Uterus (tissue), 4 donors: ENCODE measurements around the gene OTOS. TPM values are rescaled to one million over a fixed set of nuclear protein-coding genes. Genes with fewer than 3 reads are reported as not detected.

Source experiments
- DNase-seq, 2 donors: peaks; one replicate each; pipeline ENCODE4 v3.0.0-alpha.2; 2019 to 2020
- H3K27ac ChIP-seq, 2 donors: fragments of 200-600 bp; sonication (generic); 1 replicate in 1 of 2; 2 replicates in 1 of 2; pipeline ENCODE4 v1.5.1; 2016 to 2018
- H3K27me3 ChIP-seq, 2 donors: fragments of 200-600 bp; sonication (generic); one replicate each; pipeline ENCODE4 v1.5.1; 2018 to 2019; ENCODE audit warnings: control low read depth in 1 of 2
- H3K36me3 ChIP-seq, 2 donors: fragments of 200-600 bp; sonication (generic); one replicate each; pipeline ENCODE4 v1.5.1; 2019; ENCODE audit warnings: control low read depth in 1 of 2
- H3K4me1 ChIP-seq, 2 donors: fragments of 200-600 bp; sonication (generic); one replicate each; pipeline ENCODE4 v1.5.1; 2018 to 2019; ENCODE audit warnings: control low read depth in 1 of 2
- H3K4me3 ChIP-seq, 2 donors: fragments of 200-600 bp; sonication (generic); 1 replicate in 1 of 2; 2 replicates in 1 of 2; pipeline ENCODE4 v1.5.1; 2018 to 2019; ENCODE audit warnings: mild to moderate bottlenecking in 1 of 2
- H3K9me3 ChIP-seq, 2 donors: fragments of 200-600 bp; sonication (generic); one replicate each; pipeline ENCODE4 v1.5.1; 2019; ENCODE audit warnings: control low read depth in 1 of 2
- CTCF ChIP-seq, 4 experiments: fragments of 200-600 bp in 2 of 4; fragments of 450-650 bp in 2 of 4; sonication (generic) in 2 of 4; IDR thresholded peaks; one replicate each; pipeline ENCODE4 v1.5.1; 2016 to 2019; ENCODE audit warnings: antibody characterized with exemption in 4 of 4, mild to moderate bottlenecking in 2 of 4, moderate library complexity in 1 of 4
- POLR2A ChIP-seq, 2 donors: fragments of 450-650 bp; IDR thresholded peaks; one replicate each; pipeline ENCODE4 v1.6.1; 2016; ENCODE audit warnings: antibody characterized with exemption in 2 of 2, mild to moderate bottlenecking in 1 of 2, moderate library complexity in 1 of 2
- intact Hi-C: fragments of 100-400 bp; cut with DNase I; formaldehyde crosslinking; loops from one replicate; pipeline ENCODE4 v1.15.1; 2023; ENCODE audit warnings: low total_unique reads
- total RNA-seq, 4 donors: library from RNA; depleted of rRNA in 3 of 4; stranded (reverse); fragments of >200 nt in 3 of 4; gene quantifications; one replicate each; pipeline versions ENCODE4 v1.1.0 to v1.2.4, GENCODE V29; 2014 to 2023
- donor health status: DM: yes; HTN: yes; CAD: no.

The OTOS gene
- total RNA-seq, 4 donors from 2014 or later = not detected

GRCh38 chr2:240111253-240111652 lies 29.2 kb downstream of the OTOS start:
- Histone ChIP-seq H3K36me3 (no peaks in the 10 kb centered on the region), H3K27ac (no peak overlapping the region), H3K4me3 (no peak overlapping the region), H3K4me1 (no peaks in the 10 kb centered on the region), H3K9me3 (no peaks in the 10 kb centered on the region), H3K27me3 (no peaks in the 10 kb centered on the region)
- TF ChIP-seq POLR2A (IDR thresholded peaks at IDR 0.05) (no peak), CTCF (IDR thresholded peaks at IDR 0.05) (no peak)
- intact Hi-C loops = no loop called here
- no peak for DNase-seq

- Histone ChIP-seq H3K27me3 (no peaks in the 10 kb centered on the region), H3K36me3 (no peaks in the 10 kb centered on the region), H3K4me3 (no peak overlapping the region), H3K9me3 (no peaks in the 10 kb centered on the region), H3K4me1 (no peaks in the 10 kb centered on the region), H3K27ac (no peak overlapping the region)
- intact Hi-C loops = no loop called here
- no peak for TF ChIP-seq CTCF (IDR thresholded peaks at IDR 0.05)
- no peak for TF ChIP-seq POLR2A (IDR thresholded peaks at IDR 0.05)
- no peak for DNase-seq
Observed at GRCh38 chr2:240109386-240109785, 31.1 kb downstream of the OTOS start.

- Histone ChIP-seq H3K9me3 (no peaks in the 10 kb centered on the region), H3K27ac (no peak overlapping the region), H3K27me3 (no peaks in the 10 kb centered on the region), H3K4me3 (no peak overlapping the region), H3K36me3 (no peaks in the 10 kb centered on the region), H3K4me1 (no peaks in the 10 kb centered on the region)
- intact Hi-C loops = no loop called here
- TF ChIP-seq POLR2A (IDR thresholded peaks at IDR 0.05) = no peak
- TF ChIP-seq CTCF (IDR thresholded peaks at IDR 0.05) = no peak
- no peak for DNase-seq
Observed at GRCh38 chr2:240107477-240107796, 33.0 kb downstream of the OTOS start.

GRCh38 chr2:240106765-240107476 lies 33.5 kb downstream of the OTOS start:
- Histone ChIP-seq H3K36me3 (no peaks in the 10 kb centered on the region), H3K9me3 (no peaks in the 10 kb centered on the region), H3K4me1 (no peaks in the 10 kb centered on the region), H3K27ac (no peak overlapping the region), H3K4me3 (no peak overlapping the region), H3K27me3 (no peaks in the 10 kb centered on the region)
- no peak for DNase-seq
- TF ChIP-seq CTCF (IDR thresholded peaks at IDR 0.05) (no peak), POLR2A (IDR thresholded peaks at IDR 0.05) (no peak)
- intact Hi-C loops = no loop called here

DNA sequence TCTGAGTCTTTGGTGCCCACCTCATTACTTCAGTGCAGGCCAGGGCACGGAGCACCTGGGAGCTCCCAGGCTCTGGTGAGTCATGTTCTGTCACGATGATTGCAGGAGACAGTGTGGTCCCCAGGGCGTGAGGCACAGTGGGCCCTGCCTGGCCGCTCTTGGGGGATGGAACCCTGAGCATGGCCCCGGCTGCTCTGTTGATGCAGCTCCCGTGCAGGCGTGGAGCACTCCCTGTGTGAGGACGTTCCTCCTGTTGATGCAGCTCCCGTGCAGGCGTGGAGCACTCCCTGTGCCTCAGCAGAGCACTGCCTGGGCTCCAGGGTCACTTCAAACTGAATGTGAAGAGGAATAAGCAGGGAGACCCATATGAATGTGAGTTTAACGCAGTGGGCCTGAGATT lies 34.5 kb downstream of the OTOS start:
- Histone ChIP-seq H3K4me3 (no peak overlapping the region), H3K36me3 (no peaks in the 10 kb centered on the region), H3K27ac (no peak overlapping the region), H3K9me3 (no peaks in the 10 kb centered on the region), H3K4me1 (no peaks in the 10 kb centered on the region), H3K27me3 (no peaks in the 10 kb centered on the region)
- TF ChIP-seq POLR2A (IDR thresholded peaks at IDR 0.05) (no peak), CTCF (IDR thresholded peaks at IDR 0.05) (no peak)
- intact Hi-C loops = no loop called here
- DNase-seq = no peak
